ENCODE measurements around the gene BRINP1. TPM values are rescaled to one million over a fixed set of nuclear protein-coding genes. Genes with fewer than 3 reads are reported as not detected.

The BRINP1 gene
- total and polyA plus RNA-seq, 2 donors (not counting 3 experiments of a cell fraction or from before 2014, with no cell fraction given) = 0.04 TPM; not detected in 1

GRCh38 chr9:119181561-119181960, 187.7 kb downstream of the BRINP1 start:
- Histone ChIP-seq H3K9ac (replicated peaks; ENCODE audit: extremely low read depth, insufficient read depth, low read length) (no peak overlapping the region), H3K4me1 (ENCODE audit: control insufficient read depth, extremely low read depth, insufficient read depth, low read length) (no peaks in the 10 kb centered on the region), H3K36me3 (ENCODE audit: control insufficient read depth in 2 of 2, extremely low read depth in 1 of 2, insufficient read depth in 2 of 2, low read length in 2 of 2) (no peaks in the 10 kb centered on the region), H3K9me3 (replicated peaks; ENCODE audit: control insufficient read depth, insufficient read depth, low read length) (peaks cover 4% of the 10 kb centered on the region), H3K4me2 (ENCODE audit: insufficient read depth, low read length) (no peak overlapping the region), H3K9me1 (replicated peaks; ENCODE audit: control insufficient read depth, extremely low read depth, insufficient read depth, low read length) (no peaks in the 10 kb centered on the region), H3K4me3 (replicated peaks in 1 of 3; ENCODE audit: insufficient read depth in 1 of 3, low read depth in 1 of 3, low read length in 3 of 3) (no peak overlapping the region), H3K79me2 (ENCODE audit: control insufficient read depth, insufficient read depth, low read length) (no peaks in the 10 kb centered on the region), H3K27me3 (ENCODE audit: control insufficient read depth in 2 of 2, insufficient read depth in 2 of 2, low read length in 2 of 2) (no peaks in the 10 kb centered on the region), H2AFZ (ENCODE audit: low read depth, low read length) (no peak overlapping the region), H3K27ac (ENCODE audit: insufficient read depth, low read depth, low read length) (no peak overlapping the region), H4K20me1 (replicated peaks; ENCODE audit: control insufficient read depth, extremely low read depth, insufficient read depth, low read length) (no peaks in the 10 kb centered on the region)
- no peak for DNase-seq (ENCODE audit: low read depth, low spot score)
- intact Hi-C loops (cut with micrococcal nuclease) (no loop called here), dilution Hi-C loops (cut with MboI; ENCODE audit: extremely low pct_ligation_motif_present, low sequenced_read_pairs) (no loop called here)
- ChIA-PET POLR2A (no interaction called here), CTCF (no interaction called here)
- no peak for FAIRE-seq
- no TSS peak for BruUV-seq (replicated peaks)
- TF ChIP-seq POLR2AphosphoS5 (IDR thresholded peaks at IDR 0.05; ENCODE audit: insufficient read depth, low read depth, low read length) (no peak), GATA2 (IDR thresholded peaks at IDR 0.05; ENCODE audit: insufficient read depth, insufficient read length, low read depth, low read length) (no peak), MAX (IDR thresholded peaks at IDR 0.05; ENCODE audit: insufficient read depth, insufficient read length) (no peak), CTCF (IDR thresholded peaks at IDR 0.05; ENCODE audit: extremely low read depth in 1 of 2, insufficient read depth in 1 of 2, low read depth in 1 of 2, low read length in 2 of 2) (no peak), JUN (IDR thresholded peaks at IDR 0.05; ENCODE audit: borderline replicate concordance, insufficient read depth, insufficient read length, low read depth) (no peak), POLR2A (IDR thresholded peaks at IDR 0.05; ENCODE audit: low read depth, low read length) (no peak)

GRCh38 chr9:119180897-119181296, 188.3 kb downstream of the BRINP1 start:
- Histone ChIP-seq H2AFZ (ENCODE audit: low read depth, low read length) (no peak overlapping the region), H3K4me2 (ENCODE audit: insufficient read depth, low read length) (no peak overlapping the region), H3K79me2 (ENCODE audit: control insufficient read depth, insufficient read depth, low read length) (no peaks in the 10 kb centered on the region), H3K9ac (replicated peaks; ENCODE audit: extremely low read depth, insufficient read depth, low read length) (no peak overlapping the region), H3K4me3 (replicated peaks in 1 of 3; ENCODE audit: insufficient read depth in 1 of 3, low read depth in 1 of 3, low read length in 3 of 3) (no peak overlapping the region), H4K20me1 (replicated peaks; ENCODE audit: control insufficient read depth, extremely low read depth, insufficient read depth, low read length) (no peaks in the 10 kb centered on the region), H3K27ac (ENCODE audit: insufficient read depth, low read depth, low read length) (no peak overlapping the region), H3K36me3 (ENCODE audit: control insufficient read depth in 2 of 2, extremely low read depth in 1 of 2, insufficient read depth in 2 of 2, low read length in 2 of 2) (no peaks in the 10 kb centered on the region), H3K9me1 (replicated peaks; ENCODE audit: control insufficient read depth, extremely low read depth, insufficient read depth, low read length) (no peaks in the 10 kb centered on the region), H3K9me3 (replicated peaks; ENCODE audit: control insufficient read depth, insufficient read depth, low read length) (peaks cover 6% of the 10 kb centered on the region), H3K27me3 (ENCODE audit: control insufficient read depth in 2 of 2, insufficient read depth in 2 of 2, low read length in 2 of 2) (no peaks in the 10 kb centered on the region), H3K4me1 (ENCODE audit: control insufficient read depth, extremely low read depth, insufficient read depth, low read length) (no peaks in the 10 kb centered on the region)
- no TSS peak for BruUV-seq (replicated peaks)
- TF ChIP-seq MYC (IDR thresholded peaks at IDR 0.05; ENCODE audit: low read depth, low read length) = no peak
- FAIRE-seq = no peak
- ChIA-PET POLR2A (no interaction called here), CTCF (no interaction called here)
- intact Hi-C loops (cut with micrococcal nuclease) (no loop called here), dilution Hi-C loops (cut with MboI; ENCODE audit: extremely low pct_ligation_motif_present, low sequenced_read_pairs) (no loop called here)
- DNase-seq (ENCODE audit: low read depth, low spot score) = no peak

All from endothelial cell of umbilical vein (primary cell).